Mucosa of descending colon (tissue), 3 donors: ENCODE results near the gene MVB12B. TPM values are rescaled to one million over a fixed set of nuclear protein-coding genes. Genes with fewer than 3 reads are reported as not detected.

Experiments used
- ATAC-seq: fragments of 200-7000 bp; cut with Tn5 transposase; one replicate; pipeline ENCODE4 v1.9.1; 2020; ENCODE audit warnings: mild to moderate bottlenecking, moderate library complexity
- DNase-seq, 3 donors: peaks; one replicate each; pipeline ENCODE4 v3.0.0-alpha.2; 2020
- H3K36me3 ChIP-seq: fragments of 200-600 bp; one replicate; pipeline ENCODE4 v1.8.0; 2021; ENCODE audit warnings: low read depth, mild to moderate bottlenecking
- H3K4me1 ChIP-seq: fragments of 200-600 bp; one replicate; pipeline ENCODE4 v1.8.0; 2021; ENCODE audit warnings: low read depth, mild to moderate bottlenecking
- H3K4me3 ChIP-seq: fragments of 200-600 bp; one replicate; pipeline ENCODE4 v1.8.0; 2021; ENCODE audit warnings: mild to moderate bottlenecking
- H3K9me3 ChIP-seq: fragments of 200-600 bp; one replicate; pipeline ENCODE4 v1.8.0; 2021; ENCODE audit warnings: mild to moderate bottlenecking
- intact Hi-C, 2 donors: fragments of 100-400 bp; cut with DNase I in 1 of 2; cut with micrococcal nuclease in 1 of 2; formaldehyde crosslinking; loops; one replicate each; pipeline versions ENCODE4 v1.11.0 to v1.11.1; 2022; cut with DNase I, micrococcal nuclease
- total RNA-seq, 3 donors: library from RNA; stranded (reverse); fragmentation: NEBNext Ultra II Directional in 2 of 3; extraction: Animal tissue kit (Norgen Biotek cat#: 25700) in 2 of 3; gene quantifications; one replicate each; pipeline versions ENCODE4 v1.2.1 to v1.2.4, GENCODE V29; 2021 to 2023
- TF ChIP-seq, protein P1 (sequence below): fragments of 200-600 bp; IDR thresholded peaks from one replicate; pipeline ENCODE4 v1.8.0; 2022; ENCODE audit warnings: antibody characterized with exemption, mild to moderate bottlenecking
- donor health status: DM: no; HTN: no; CAD: no; lungs with moderate emphysema.
- donor health status: DM: no; HTN: no; CAD: no.
- donor health status: DM: no; HTN: yes; CAD: no.

The MVB12B gene
- total RNA-seq, 3 donors from 2014 or later = 16.8 to 26.4 (median 21.6) TPM

DNA sequence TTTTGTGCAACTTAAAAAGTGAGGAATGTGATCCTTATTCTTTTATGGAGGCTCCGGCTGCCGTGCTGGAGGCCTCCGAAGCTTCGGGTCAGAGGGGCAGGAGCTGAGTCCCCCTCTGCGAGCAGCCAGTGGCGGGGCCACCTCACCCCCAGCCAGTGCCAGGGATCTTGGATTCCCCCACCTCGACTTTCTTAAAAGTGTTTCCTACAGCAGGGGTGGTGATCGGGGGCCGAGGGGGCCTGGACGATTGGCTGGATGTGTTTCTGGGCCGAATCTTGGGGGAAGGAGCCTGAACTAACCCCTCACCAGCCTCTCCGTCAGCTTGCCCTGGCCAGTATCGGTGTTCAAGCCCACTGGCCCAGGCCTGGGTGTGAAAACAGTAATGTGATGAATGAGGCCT is 194.9 kb downstream of the MVB12B start:
- TF ChIP-seq, protein P1, sequence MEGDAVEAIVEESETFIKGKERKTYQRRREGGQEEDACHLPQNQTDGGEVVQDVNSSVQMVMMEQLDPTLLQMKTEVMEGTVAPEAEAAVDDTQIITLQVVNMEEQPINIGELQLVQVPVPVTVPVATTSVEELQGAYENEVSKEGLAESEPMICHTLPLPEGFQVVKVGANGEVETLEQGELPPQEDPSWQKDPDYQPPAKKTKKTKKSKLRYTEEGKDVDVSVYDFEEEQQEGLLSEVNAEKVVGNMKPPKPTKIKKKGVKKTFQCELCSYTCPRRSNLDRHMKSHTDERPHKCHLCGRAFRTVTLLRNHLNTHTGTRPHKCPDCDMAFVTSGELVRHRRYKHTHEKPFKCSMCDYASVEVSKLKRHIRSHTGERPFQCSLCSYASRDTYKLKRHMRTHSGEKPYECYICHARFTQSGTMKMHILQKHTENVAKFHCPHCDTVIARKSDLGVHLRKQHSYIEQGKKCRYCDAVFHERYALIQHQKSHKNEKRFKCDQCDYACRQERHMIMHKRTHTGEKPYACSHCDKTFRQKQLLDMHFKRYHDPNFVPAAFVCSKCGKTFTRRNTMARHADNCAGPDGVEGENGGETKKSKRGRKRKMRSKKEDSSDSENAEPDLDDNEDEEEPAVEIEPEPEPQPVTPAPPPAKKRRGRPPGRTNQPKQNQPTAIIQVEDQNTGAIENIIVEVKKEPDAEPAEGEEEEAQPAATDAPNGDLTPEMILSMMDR = no peak
- no peaks in the 10 kb centered on the region for H3K36me3 ChIP-seq
- intact Hi-C loops = no loop called here
- H3K4me3 ChIP-seq = no peak overlapping the region
- ATAC-seq (no peak), DNase-seq (no peak)
- no peaks in the 10 kb centered on the region for H3K9me3 ChIP-seq
- H3K4me1 ChIP-seq = peaks cover 2% of the 10 kb centered on the region

DNA sequence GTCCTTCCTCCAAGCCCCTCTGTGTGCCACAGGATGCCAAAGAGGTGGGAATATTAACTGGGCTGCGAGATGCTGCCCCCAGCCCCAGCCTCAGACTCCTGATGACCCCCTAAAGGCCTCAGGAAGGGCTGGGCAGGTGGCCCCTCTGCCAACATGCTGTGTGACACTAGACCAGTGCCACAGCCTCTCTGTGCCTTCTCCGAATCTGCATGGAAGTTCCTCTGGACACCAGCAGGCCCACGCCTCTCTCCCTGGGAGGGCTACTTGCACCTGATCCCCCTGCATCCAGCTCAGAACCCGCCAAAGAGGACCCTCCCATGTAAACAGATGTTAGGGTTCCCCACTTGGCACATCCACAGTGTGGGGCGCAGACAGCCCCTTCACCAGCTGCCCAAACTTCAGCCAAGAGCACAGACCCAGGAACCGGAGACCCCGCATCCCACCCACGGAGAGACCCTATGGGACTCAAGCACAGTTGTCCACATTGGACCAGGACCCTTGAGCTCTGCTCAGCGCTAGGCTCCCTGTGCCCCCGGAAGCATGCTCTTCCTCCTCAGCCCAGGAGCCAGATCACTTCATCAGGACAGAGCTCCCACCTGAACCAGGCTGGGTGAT is 195.5 kb downstream of the MVB12B start:
- Histone ChIP-seq H3K36me3 (no peaks in the 10 kb centered on the region), H3K4me1 (peaks cover 2% of the 10 kb centered on the region), H3K9me3 (no peaks in the 10 kb centered on the region), H3K4me3 (no peak overlapping the region)
- TF ChIP-seq, protein P1 = no peak
- intact Hi-C loops = no loop called here
- ATAC-seq (no peak), DNase-seq (no peak)

DNA sequence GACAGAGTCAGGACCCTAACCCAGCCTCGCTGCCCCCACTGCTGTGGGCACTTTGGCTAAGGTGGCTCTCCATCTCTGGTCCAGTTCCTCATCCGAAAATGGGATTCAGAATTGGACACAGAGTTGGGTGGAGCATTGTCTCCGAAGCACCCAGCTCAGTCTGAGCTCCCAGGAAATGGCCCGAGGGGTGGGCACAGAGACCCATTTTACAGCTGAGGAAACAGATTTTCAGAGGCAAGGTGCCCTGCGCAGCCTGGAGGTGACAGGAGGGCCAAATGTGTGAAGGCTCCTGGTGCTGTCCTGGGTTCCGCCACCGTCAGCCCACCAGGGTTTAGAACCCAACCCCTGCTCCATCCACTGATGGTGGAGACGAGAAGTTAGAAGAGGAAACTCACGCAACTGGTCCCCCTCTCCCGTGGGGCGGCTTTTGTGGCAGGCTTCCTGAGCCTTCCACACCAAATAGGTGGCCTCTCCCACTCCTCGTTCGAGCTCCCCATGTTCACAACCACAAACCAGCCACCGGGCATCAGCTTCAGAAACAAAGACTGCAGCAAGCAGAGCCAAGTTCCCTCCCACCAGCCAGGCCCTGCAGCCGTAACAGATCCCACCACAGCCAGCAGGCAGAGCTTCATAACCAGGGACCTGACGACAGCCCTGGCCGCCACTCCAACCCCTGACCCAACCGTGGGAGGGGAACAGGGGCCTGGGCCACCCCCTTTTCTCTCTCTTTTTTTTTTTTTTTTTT is 196.2 kb downstream of the MVB12B start:
- TF ChIP-seq, protein P1 = no peak
- intact Hi-C loops = no loop called here
- ATAC-seq (no peak), DNase-seq (peak in 1 of 3 donors; percentile 40)
- no peaks in the 10 kb centered on the region for H3K9me3 ChIP-seq
- peaks cover 2% of the 10 kb centered on the region for H3K4me1 ChIP-seq
- no peak overlapping the region for H3K4me3 ChIP-seq
- no peaks in the 10 kb centered on the region for H3K36me3 ChIP-seq

DNA sequence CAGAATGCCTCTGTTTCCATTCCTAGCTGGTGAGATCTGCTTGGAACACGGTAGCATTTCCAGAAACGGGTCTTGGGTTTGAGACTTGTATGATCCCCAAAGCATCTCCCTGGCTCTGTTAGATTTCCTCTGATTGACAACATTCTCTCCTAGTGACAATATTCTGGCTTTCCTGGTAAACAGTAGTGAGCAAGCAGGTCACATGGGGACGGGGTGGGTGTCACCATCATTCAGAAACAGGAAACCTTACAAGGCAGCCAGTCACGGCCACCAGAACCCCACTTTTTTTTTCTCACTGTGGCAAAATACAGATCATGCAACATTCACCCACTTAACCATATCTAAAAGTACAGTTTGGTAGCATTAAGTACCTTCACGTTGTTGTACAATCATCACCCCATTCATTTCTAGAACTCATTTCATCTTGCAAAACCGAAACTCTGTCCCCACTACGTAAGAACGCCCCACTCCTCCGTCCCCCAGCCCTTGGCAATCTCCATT is 197.0 kb downstream of the MVB12B start:
- H3K4me3 ChIP-seq = no peak overlapping the region
- DNase-seq (peak in 1 of 3 donors; percentile 44), ATAC-seq (peak; percentile 59)
- peaks cover 2% of the 10 kb centered on the region for H3K4me1 ChIP-seq
- TF ChIP-seq, protein P1 = no peak
- no peaks in the 10 kb centered on the region for H3K9me3 ChIP-seq
- intact Hi-C loops = no loop called here
- no peaks in the 10 kb centered on the region for H3K36me3 ChIP-seq

DNA sequence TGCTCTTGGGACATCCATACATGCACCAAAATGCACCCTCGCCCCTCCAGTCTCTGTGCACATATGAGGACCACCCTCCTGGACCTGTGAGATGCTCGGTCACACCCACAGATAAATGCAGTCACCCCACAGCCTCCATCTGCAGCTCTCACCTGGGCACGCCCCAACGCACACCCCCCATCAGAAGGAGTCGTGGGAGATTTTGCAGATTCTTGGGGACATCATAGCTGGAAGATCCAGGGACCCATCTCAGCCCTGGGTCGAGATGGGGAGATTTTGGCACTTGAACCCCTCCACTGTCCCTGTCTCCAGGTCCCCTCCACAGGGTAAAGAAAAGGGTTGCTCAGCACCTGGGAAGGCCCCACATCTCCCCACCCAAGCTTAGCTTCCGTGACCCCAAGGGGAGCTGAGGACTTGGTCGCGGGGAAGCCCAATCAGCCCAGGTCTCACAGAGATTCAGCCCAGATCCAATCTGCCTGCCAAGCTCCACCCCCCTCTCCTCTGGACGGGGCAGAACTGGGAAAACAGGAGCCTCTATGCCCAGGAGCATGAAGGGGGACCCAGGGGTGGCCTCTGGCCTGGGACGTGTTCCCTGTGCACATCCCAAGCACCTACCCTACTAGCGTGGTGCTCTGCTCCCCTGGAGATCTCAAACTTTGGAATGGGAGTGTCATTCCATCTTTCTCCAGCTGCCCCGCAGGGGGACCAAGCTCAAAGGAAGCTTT is 197.9 kb downstream of the MVB12B start:
- Histone ChIP-seq H3K4me3 (no peak overlapping the region), H3K9me3 (no peaks in the 10 kb centered on the region), H3K4me1 (peaks cover 2% of the 10 kb centered on the region), H3K36me3 (no peaks in the 10 kb centered on the region)
- ATAC-seq = no peak
- DNase-seq = no peak
- intact Hi-C loops = no loop called here
- TF ChIP-seq, protein P1 = no peak
